ENCODE results near the gene RPS28. TPM values are rescaled to one million over a fixed set of nuclear protein-coding genes. Genes with fewer than 3 reads are reported as not detected.
"Not testable (repeated sequence)": the region's sequence is repeated elsewhere in the genome, so short reads cannot be mapped to it uniquely, and the experiment has no call there.

The RPS28 gene
- total RNA-seq, 4 donors from 2014 or later: 248 to 436 (median 313) TPM

DNA sequence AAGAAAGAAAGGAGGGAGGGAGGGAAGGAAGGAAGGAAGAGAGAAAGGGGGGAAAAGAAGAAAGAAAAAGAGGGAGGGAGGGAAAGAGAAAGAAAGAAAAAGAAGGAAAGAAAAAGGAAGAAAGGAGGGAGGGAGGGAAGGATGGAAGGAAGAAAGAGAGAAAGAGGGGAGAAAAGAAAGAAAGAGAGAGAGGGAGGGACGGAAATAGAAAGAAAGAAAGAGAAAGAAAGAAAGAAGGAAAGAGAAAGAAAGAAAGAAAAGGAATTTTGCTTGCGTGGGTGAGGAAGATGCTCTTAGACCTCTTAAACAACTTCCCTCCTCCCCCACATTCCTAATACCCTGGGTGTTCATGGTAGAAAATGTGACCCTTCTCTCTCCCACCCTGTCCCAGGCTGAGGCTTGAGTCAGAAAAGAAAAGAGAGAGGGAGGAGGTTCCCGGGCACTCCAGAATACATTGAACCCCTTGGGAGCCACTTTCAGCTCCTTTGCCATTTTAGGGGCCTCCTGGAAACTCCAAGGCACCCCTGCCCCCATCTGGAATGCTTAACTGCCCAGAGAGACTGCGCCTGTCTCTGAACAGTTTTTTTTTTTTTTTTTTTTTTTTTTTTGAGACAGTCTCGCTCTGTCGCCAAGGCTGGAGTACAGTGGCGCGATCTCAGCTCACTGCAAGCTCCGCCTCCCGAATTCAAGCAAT is 31.0 kb downstream of the RPS28 start:
- DNase-seq (no peak), ATAC-seq (no peak)
- H3K27me3 ChIP-seq: no peaks in the 10 kb centered on the region
- in situ Hi-C loops (cut with MboI; ENCODE audit: low sequenced_read_pairs in 4 of 4): loop anchor here in 3 of 4 donors (5.0 to 10.0 kb wide), 3 partner anchors 45 to 153 kb away; partner anchors contain the start of gene PRAM1 (in 2 of the 3)
- TF ChIP-seq, protein P1, sequence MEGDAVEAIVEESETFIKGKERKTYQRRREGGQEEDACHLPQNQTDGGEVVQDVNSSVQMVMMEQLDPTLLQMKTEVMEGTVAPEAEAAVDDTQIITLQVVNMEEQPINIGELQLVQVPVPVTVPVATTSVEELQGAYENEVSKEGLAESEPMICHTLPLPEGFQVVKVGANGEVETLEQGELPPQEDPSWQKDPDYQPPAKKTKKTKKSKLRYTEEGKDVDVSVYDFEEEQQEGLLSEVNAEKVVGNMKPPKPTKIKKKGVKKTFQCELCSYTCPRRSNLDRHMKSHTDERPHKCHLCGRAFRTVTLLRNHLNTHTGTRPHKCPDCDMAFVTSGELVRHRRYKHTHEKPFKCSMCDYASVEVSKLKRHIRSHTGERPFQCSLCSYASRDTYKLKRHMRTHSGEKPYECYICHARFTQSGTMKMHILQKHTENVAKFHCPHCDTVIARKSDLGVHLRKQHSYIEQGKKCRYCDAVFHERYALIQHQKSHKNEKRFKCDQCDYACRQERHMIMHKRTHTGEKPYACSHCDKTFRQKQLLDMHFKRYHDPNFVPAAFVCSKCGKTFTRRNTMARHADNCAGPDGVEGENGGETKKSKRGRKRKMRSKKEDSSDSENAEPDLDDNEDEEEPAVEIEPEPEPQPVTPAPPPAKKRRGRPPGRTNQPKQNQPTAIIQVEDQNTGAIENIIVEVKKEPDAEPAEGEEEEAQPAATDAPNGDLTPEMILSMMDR (IDR thresholded peaks at IDR 0.05 in 4 of 5, conservative IDR thresholded peaks at IDR 0.05 in 1 of 5): no peak
- TF ChIP-seq POLR2A (IDR thresholded peaks at IDR 0.05): no peak
- peaks cover 0 to 5% (median 0%) of the 10 kb centered on the region in 3 donors for H3K9me3 ChIP-seq
- H3K4me1 ChIP-seq: peaks cover 5 to 32% of the 10 kb centered on the region in 2 donors
- no peak overlapping the region for H3K27ac ChIP-seq
- H3K4me3 ChIP-seq: no peak overlapping the region
- intact Hi-C loops (cut with DNase I; ENCODE audit: low total_unique reads): loop anchor here (5.0 kb wide), 1 partner anchor 225 kb away; the partner anchor contains the start of gene MYO1F
- H3K36me3 ChIP-seq: no peaks in the 10 kb centered on the region

DNA sequence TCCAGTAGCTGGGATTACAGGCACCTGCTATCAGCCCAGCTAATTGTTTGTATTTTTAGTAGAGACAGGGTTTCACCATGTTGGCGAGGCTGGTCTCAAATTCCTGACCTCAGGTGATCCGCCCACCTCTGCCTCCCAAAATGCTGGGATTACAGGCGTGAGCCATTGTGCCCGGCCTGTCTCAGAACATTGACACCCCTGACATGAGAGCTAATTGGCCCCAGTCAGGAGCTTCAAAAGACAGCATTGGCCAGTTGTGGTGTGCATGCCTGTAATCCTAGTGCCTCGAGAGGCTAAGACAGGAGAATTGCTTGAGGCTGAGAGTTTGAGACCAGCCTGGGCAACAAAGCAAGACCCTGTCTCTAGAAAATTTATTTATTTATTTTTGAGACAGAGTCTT is 31.5 kb downstream of the RPS28 start:
- not testable (repeated sequence) for H3K27ac ChIP-seq, DNase-seq, H3K9me3 ChIP-seq, ATAC-seq, H3K4me3 ChIP-seq, H3K36me3 ChIP-seq, H3K27me3 ChIP-seq
- in situ Hi-C loops (cut with MboI; ENCODE audit: low sequenced_read_pairs in 4 of 4) (loop anchor here in 3 of 4 donors (5.0 to 10.0 kb wide), 3 partner anchors 44 to 152 kb away; partner anchors contain the start of gene PRAM1 (in 2 of the 3)), intact Hi-C loops (cut with DNase I; ENCODE audit: low total_unique reads) (loop anchor here (5.0 kb wide), 1 partner anchor 224 kb away; the partner anchor contains the start of gene MYO1F)
- H3K4me1 ChIP-seq: peaks cover 5 to 27% of the 10 kb centered on the region in 2 donors

DNA sequence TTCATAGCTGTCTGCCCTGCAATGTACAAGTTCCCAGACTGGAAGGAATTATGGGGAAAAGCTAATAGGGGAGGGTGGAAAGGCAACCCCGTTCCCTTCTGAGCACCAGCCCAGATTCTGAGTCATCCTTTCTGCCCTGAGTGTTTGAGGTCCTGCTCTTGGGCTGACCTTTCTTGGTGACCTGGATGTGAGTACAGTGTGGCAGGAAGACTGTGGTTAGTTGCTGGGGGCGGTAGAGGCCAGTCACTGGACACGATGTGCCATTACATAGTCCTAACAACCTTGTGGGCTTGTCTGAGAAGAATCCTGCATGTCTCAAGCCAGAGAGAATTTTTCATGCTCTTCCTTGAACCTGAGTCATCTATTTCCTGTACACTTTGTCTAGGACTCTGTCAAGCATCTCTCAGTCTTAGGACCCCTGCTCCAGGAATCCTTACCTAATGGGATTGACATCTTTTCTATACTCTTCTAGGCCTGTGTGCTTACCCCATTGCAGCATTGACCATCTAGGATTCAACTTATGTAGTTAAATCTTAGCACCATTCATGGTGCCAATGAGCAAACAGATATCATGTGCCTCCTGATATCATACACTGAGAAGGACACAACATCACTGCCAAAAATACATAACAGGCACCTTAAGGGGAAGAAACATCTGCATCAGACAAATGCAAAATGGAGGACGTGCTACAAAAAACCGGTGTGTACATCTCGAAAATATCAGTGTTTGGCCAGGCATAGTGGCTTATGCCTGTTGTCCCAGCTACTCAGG is 34.5 kb downstream of the RPS28 start:
- H3K27me3 ChIP-seq: no peaks in the 10 kb centered on the region
- DNase-seq: peak in 1 of 2 donors; percentile 48
- no peaks in the 10 kb centered on the region for H3K36me3 ChIP-seq
- H3K27ac ChIP-seq: peak overlapping the region in 2 of 4 donors; percentile 39 to 41
- H3K4me3 ChIP-seq: no peak overlapping the region
- H3K9me3 ChIP-seq: peaks cover 0 to 5% (median 0%) of the 10 kb centered on the region in 3 donors
- in situ Hi-C loops (cut with MboI; ENCODE audit: low sequenced_read_pairs in 4 of 4) (loop anchor here in 3 of 4 donors (5.0 to 10.0 kb wide), 3 partner anchors 41 to 149 kb away; partner anchors contain the start of gene PRAM1 (in 2 of the 3)), intact Hi-C loops (cut with DNase I; ENCODE audit: low total_unique reads) (no loop called here)
- TF ChIP-seq, protein P1 (IDR thresholded peaks at IDR 0.05 in 4 of 5, conservative IDR thresholded peaks at IDR 0.05 in 1 of 5): no peak
- no peak for TF ChIP-seq POLR2A (IDR thresholded peaks at IDR 0.05)
- peaks cover 5 to 30% of the 10 kb centered on the region in 2 donors for H3K4me1 ChIP-seq
- ATAC-seq: peak; percentile 34 to 55

DNA sequence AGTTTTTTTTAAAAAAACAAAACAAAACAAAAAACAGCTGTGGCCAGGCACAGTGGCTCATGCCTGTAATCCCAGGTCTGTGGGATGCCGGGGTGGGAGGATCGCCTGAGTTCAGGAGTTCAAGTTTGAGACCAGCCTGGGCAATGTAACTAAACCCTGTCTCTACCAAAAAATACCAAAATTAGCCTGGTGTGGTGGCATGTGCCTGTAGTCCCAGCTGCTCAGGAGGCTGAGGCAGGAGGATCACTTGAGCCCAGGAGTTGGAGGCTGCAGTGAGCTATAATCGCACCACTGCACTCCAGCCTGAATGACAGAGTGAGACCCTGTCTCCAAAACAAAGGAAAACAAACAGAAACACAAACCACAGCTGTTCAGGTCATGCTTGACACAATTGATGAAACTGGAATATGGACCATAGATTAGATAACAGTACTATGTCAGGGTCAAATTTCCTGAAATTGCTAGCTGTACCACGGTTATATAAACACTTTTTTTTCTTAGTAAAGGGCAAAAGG is 35.8 kb downstream of the RPS28 start:
- Histone ChIP-seq H3K27ac (no peak overlapping the region), H3K27me3 (no peaks in the 10 kb centered on the region), H3K4me1 (peaks cover 15 to 40% of the 10 kb centered on the region in 2 donors), H3K36me3 (no peaks in the 10 kb centered on the region), H3K4me3 (no peak overlapping the region), H3K9me3 (peaks cover 0 to 5% (median 0%) of the 10 kb centered on the region in 3 donors)
- no peak for ATAC-seq
- TF ChIP-seq POLR2A (IDR thresholded peaks at IDR 0.05): no peak
- TF ChIP-seq, protein P1 (IDR thresholded peaks at IDR 0.05 in 4 of 5, conservative IDR thresholded peaks at IDR 0.05 in 1 of 5): no peak
- no peak for DNase-seq
- in situ Hi-C loops (cut with MboI; ENCODE audit: low sequenced_read_pairs in 4 of 4): loop anchor here in 3 of 4 donors (5.0 to 10.0 kb wide), 3 partner anchors 40 to 148 kb away; partner anchors contain the start of gene PRAM1 (in 2 of the 3)
- intact Hi-C loops (cut with DNase I; ENCODE audit: low total_unique reads): no loop called here
